ENCODE measurements around the gene CDH5.
"Not testable (repeated sequence)": the region's sequence is repeated elsewhere in the genome, so short reads cannot be mapped to it uniquely, and the experiment has no call there.

The CDH5 gene

GRCh38 chr16:66440970-66441369, 74.5 kb downstream of the CDH5 start:
- FAIRE-seq, result no peak

DNA sequence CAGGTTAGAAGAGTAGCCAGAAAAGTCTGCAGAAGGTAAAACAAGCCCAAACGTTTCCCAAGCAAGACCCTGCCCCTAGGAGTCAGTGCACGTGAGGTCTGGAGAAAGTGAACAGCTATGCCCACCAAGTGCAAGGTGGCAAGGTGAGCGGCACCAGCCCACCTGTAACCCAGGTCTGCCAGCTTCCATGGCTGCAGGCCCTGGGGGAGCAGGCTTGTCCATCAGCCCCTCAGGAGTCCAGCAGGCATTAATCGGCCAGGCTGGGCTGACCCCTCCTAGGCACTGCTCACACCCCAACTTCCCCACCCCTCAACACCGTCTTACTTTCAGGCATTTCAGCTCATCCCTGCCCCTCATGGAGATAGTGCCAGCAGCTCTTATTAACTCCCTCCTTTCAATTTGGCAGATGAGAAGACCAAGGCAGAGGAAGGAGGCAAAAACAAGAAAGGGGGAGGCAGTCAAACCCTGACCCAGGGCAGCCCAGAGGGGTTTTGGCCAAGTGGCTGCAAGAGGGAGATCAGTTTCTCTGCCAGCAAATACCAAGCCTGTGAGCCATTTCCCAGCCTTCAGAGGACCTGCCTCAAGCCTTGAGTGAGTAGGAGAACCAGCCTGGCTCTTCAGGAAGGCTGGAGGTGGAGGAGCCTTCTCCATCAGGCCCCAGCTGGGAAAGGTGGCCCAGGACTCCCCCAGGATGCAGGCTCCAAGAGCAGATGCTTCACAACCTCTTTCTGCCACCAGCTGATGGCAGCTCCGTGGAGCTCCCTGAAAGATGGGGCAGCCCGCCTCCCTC, 75.3 kb downstream of the CDH5 start:
- FAIRE-seq, result no peak

GRCh38 chr16:66442502-66443268, 76.2 kb downstream of the CDH5 start:
- FAIRE-seq, result no peak

DNA sequence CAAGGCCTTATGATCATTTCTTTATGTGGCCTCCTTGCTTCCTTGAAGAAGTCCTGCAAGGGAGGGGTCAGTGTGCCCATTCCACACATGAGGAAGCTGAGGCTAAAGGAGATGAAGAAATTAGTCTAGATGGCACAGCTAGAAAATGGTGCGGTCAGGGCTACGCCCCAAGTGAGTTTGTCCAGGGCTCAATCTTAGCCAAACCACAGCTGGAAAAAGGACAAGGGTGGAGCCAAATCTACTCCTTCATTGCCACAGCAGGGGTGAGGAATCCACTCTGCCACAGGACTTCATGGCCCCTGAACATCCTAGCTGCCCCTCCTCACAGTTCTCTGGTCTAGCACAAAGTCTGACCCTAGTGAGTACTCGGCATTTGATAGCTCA, 76.8 kb downstream of the CDH5 start:
- no peak for FAIRE-seq

DNA sequence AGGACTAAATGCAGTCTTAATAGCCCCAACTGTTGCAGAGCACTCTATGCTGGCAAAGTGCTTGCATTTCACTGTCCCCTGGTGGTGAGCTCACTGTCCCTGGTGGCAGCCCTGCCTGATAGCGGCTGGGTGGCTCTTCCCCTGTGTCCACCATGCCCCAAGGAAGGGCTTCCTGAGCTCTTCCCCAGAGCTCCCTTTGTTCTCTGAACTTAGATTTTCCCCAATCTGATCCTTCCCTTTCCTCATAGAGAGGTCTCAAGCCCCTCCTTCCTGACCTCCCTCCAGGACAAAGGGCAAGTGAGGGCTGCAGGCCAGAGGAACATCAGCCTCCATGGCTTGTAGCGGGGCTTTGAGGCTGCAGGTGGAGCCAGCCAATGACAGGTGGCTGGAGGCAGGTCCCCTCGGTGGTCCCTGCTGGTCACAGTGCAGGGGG, 77.6 kb downstream of the CDH5 start:
- no peak for FAIRE-seq

DNA sequence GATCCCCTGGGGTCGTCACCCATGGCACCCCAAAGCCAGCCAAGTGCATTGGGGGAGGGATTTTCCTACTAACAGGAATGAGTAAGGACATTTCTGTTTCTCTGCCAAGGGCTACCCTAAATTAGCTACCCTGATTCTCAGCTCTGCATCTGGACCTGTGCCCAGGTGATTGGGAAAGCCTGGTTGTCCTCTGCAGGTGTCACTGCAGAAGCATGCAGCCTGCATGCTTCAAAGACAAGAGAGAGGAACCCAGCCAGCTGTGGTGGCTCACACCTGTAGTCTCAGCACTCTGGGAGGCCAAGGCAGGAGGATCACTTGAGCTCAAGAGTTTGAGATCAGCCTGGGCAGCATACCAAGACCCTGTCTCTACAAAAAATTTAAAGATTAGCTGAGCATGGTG, 80.2 kb downstream of the CDH5 start:
- no peak for FAIRE-seq

- no peak for FAIRE-seq
These were observed 81.0 kb downstream of the CDH5 start for GRCh38 chr16:66447491-66447890.

DNA sequence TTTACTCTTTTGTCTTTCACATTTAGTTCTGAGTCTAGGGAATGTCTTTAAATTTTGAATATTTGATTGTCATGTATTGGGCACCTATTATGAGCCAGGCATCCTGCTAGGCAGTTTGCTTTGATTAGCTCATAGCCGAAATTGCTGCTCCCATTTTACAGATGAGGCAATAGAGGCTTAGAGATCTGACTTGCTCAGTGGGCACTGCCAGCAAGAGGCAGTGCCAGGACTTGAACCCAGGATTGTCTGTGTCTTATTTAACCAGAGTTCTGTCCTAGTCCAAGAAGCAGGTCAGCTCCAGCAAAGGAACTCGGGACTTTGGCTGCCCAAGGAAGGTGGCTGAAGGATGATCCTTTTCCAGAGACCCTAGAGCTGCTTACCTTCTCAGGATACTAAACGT, 85.1 kb downstream of the CDH5 start:
- no peak for FAIRE-seq

DNA sequence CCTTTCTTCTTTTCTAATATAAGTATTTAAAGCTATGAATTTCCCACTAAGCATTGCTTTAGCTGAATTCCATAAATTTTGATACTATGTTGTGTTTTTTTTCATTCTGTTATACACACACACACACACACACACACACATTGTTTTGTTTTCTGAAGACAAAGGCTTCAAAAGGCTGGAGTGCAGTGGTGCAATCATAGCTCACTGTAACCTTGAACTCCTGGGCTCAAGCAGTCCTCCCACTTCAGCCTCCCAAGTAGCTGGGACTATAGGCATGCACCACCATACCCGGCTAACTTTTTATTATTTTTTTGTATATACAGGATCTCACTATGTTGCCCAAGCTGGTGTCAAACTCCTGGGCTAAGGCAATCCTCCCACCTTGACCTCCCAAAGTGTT, 86.7 kb downstream of the CDH5 start:
- FAIRE-seq, result not testable (repeated sequence)
